Lower leg skin (tissue), 3 donors: ENCODE measurements around the gene UBE4B.

Experiments
- POLR2A ChIP-seq, 2 donors: fragments of 450-650 bp; IDR thresholded peaks; one replicate each; pipeline ENCODE4 v1.6.1; 2016 to 2017; ENCODE audit warnings: antibody characterized with exemption in 2 of 2, mild to moderate bottlenecking in 1 of 2, moderate library complexity in 1 of 2
- TF ChIP-seq, protein P1 (sequence below), 3 donors: fragments of 450-650 bp; IDR thresholded peaks; one replicate each; pipeline ENCODE4 v1.5.1; 2016; ENCODE audit warnings: antibody characterized with exemption in 3 of 3, mild to moderate bottlenecking in 3 of 3, moderate library complexity in 2 of 3

DNA sequence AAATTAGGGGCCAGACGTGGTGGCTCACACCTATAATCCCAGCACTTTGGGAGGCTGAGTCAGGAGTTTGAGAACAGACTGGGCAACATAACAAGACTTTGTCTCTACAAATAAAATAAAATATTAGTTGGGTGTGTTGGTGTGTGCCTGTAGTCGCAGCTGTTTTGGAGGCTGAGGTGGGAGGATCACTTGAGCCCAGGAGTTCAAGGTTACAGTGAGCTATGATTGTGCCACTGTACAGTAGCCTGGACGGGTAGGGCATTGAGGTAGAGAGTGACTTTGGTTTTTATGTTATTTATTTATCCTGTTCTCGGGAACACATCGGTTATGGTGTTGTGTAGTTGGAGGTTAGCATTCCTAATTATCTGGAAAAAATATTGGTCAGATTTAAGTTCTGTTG is 197.1 kb downstream of the UBE4B start:
- TF ChIP-seq, protein P1, sequence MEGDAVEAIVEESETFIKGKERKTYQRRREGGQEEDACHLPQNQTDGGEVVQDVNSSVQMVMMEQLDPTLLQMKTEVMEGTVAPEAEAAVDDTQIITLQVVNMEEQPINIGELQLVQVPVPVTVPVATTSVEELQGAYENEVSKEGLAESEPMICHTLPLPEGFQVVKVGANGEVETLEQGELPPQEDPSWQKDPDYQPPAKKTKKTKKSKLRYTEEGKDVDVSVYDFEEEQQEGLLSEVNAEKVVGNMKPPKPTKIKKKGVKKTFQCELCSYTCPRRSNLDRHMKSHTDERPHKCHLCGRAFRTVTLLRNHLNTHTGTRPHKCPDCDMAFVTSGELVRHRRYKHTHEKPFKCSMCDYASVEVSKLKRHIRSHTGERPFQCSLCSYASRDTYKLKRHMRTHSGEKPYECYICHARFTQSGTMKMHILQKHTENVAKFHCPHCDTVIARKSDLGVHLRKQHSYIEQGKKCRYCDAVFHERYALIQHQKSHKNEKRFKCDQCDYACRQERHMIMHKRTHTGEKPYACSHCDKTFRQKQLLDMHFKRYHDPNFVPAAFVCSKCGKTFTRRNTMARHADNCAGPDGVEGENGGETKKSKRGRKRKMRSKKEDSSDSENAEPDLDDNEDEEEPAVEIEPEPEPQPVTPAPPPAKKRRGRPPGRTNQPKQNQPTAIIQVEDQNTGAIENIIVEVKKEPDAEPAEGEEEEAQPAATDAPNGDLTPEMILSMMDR (IDR thresholded peaks at IDR 0.05): no peak
- TF ChIP-seq POLR2A (IDR thresholded peaks at IDR 0.05): no peak
